ENCODE data around the gene LETMD1. TPM values are rescaled to one million over a fixed set of nuclear protein-coding genes. Genes with fewer than 3 reads are reported as not detected.

LETMD1 gene
- total and polyA plus RNA-seq, 9 of the 15 experiments (the other 6 are each of a cell fraction or from before 2014, with no cell fraction given), result 58.7 to 163 (median 75.4) TPM

GRCh38 chr12:51017452-51017851 lies 30.7 kb upstream of the LETMD1 start (continued):
- no peak for TF ChIP-seq PATZ1 (CRISPR knock-in tag; IDR thresholded peaks at IDR 0.05; ENCODE audit: borderline replicate concordance)
- no peak for TF ChIP-seq TRIM28 (IDR thresholded peaks at IDR 0.05)
- TF ChIP-seq POLR2AphosphoS2 (IDR thresholded peaks at IDR 0.05; ENCODE audit: low read length), result no peak
- TF ChIP-seq STAG1 (CRISPR knock-in tag; IDR thresholded peaks at IDR 0.05; ENCODE audit: borderline replicate concordance), result no peak
- peak; percentile 58 for TF ChIP-seq ESRRA (IDR thresholded peaks at IDR 0.05; ENCODE audit: borderline replicate concordance, low read depth)
- TF ChIP-seq CBX5 (IDR thresholded peaks at IDR 0.05; ENCODE audit: borderline replicate concordance, low read depth), result no peak
- peak; percentile 59; the same call in 1 of the 2 replicates for TF ChIP-seq EP300 (IDR thresholded peaks at IDR 0.05; ENCODE audit: low read length)
- peak; percentile 29; the same call in 1 of the 2 replicates for TF ChIP-seq DPF2 (IDR thresholded peaks at IDR 0.05)
- TF ChIP-seq TFAP4 (CRISPR knock-in tag; IDR thresholded peaks at IDR 0.05; ENCODE audit: borderline replicate concordance), result no peak
- 0 out of 2 replicates have a peak, but pooled peaks have one; percentile 14 for TF ChIP-seq ARID3A (IDR thresholded peaks at IDR 0.05; ENCODE audit: borderline replicate concordance, low read depth, low read length)
- no peak for TF ChIP-seq ZBTB43 (CRISPR knock-in tag; IDR thresholded peaks at IDR 0.05)
- TF ChIP-seq MEIS2 (IDR thresholded peaks at IDR 0.05; ENCODE audit: partially characterized antibody), result peak; percentile 61
- TF ChIP-seq ASH1L (IDR thresholded peaks at IDR 0.05; ENCODE audit: borderline replicate concordance, low read depth, partially characterized antibody), result no peak
- no peak for TF ChIP-seq THRB (CRISPR knock-in tag; conservative IDR thresholded peaks at IDR 0.05)
- peak; percentile 54 for TF ChIP-seq TAL1 (IDR thresholded peaks at IDR 0.05)
- no peak for TF ChIP-seq POU5F1 (IDR thresholded peaks at IDR 0.05; ENCODE audit: borderline replicate concordance, low read depth, low read length, partially characterized antibody)
- TF ChIP-seq ARID1B (IDR thresholded peaks at IDR 0.05), result peak; percentile 77
- TF ChIP-seq PKNOX1 (IDR thresholded peaks at IDR 0.05), result 0 out of 2 replicates have a peak, but pooled peaks have one; percentile 49
- no peak for TF ChIP-seq ZNF143 (CRISPR knock-in tag; IDR thresholded peaks at IDR 0.05)
- TF ChIP-seq NR2C2 (CRISPR knock-in tag; IDR thresholded peaks at IDR 0.05), result no peak
- TF ChIP-seq NR2C2 (tag; IDR thresholded peaks at IDR 0.05), result no peak
- TF ChIP-seq ZNF212 (CRISPR knock-in tag; IDR thresholded peaks at IDR 0.05), result no peak

Measured in K562 (cell line).